ENCODE data around the gene COG6.

Gene COG6

DNA sequence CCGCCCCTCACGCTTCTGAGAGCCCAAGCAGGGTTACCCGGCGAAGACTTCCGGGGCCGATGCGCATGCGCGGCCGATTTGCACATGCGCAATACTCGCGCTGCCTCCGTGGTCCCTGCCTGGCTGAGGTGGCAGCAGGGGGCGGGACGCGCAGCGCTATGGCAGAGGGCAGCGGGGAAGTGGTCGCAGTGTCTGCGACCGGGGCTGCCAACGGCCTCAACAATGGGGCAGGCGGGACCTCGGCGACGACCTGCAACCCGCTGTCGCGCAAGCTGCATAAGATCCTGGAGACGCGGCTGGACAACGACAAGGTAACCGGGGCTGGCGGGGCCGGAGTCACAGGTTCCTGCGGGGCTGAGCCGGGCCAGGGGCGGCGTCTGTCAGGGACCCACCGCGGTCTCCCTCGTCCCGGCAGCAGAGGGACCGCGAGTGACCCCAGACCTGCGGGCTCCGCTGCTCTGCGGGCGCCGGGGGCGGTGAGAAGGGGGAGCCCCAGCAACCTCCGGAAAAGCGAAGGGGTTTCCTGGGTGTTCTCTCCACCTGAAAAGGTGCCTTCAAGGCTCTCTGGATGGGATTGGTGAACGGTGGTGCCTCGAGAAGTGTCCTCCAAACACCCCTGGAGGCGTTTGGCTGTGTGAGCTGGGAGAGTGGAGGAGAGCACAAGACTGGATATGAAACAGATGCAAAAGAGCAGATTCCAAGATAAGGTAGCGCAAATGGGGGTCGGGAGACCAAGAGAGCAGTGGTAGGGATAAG, at the start of gene COG6:
Gene COG6 (plus strand): TSS at position 94 of the 756 bp plus-strand sequence. CDS start 65 bp downstream, at position 159.
- TF ChIP-seq, protein P1, sequence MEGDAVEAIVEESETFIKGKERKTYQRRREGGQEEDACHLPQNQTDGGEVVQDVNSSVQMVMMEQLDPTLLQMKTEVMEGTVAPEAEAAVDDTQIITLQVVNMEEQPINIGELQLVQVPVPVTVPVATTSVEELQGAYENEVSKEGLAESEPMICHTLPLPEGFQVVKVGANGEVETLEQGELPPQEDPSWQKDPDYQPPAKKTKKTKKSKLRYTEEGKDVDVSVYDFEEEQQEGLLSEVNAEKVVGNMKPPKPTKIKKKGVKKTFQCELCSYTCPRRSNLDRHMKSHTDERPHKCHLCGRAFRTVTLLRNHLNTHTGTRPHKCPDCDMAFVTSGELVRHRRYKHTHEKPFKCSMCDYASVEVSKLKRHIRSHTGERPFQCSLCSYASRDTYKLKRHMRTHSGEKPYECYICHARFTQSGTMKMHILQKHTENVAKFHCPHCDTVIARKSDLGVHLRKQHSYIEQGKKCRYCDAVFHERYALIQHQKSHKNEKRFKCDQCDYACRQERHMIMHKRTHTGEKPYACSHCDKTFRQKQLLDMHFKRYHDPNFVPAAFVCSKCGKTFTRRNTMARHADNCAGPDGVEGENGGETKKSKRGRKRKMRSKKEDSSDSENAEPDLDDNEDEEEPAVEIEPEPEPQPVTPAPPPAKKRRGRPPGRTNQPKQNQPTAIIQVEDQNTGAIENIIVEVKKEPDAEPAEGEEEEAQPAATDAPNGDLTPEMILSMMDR (IDR thresholded peaks at IDR 0.05; ENCODE audit: borderline replicate concordance, insufficient read depth, low read depth, low read length) = no peak
- peak within 1 kb of the TSS; percentile 71 for H3K4me3 ChIP-seq (ENCODE audit: low read depth, low read length)

DNA sequence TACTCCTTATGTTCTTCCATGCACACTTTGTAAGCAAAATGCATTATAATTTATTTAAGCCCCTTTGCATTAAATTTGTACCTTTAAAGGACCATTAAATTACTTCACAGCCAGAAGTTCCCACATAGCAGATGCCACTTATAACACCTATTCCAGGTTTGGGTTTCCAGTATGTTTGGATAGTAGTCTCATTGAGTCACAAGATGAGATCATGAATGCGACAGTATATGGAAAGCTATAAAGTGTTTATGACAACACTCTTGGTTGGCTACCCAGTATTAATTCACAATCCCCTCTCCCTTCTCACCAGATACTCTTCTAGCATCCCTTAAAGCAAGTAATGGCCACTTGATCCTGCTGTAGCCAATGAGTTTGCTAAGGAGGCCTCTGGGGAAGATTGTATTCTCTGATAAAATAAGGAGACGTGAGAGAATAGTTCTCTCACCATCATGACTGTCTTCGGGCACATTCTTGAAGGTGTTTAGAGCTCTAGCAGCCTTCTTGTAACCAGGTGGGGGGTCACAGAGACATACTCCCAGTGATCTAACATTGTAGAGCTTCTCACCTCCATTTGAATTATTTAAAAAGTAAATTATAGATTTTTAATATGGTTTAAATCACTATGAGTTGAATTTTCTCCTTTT, 49.7 kb upstream of the COG6 start:
- TF ChIP-seq, protein P1 (IDR thresholded peaks at IDR 0.05; ENCODE audit: borderline replicate concordance, insufficient read depth, low read depth, low read length) = no peak
- H3K4me3 ChIP-seq (ENCODE audit: low read depth, low read length) = no peak overlapping the region

DNA sequence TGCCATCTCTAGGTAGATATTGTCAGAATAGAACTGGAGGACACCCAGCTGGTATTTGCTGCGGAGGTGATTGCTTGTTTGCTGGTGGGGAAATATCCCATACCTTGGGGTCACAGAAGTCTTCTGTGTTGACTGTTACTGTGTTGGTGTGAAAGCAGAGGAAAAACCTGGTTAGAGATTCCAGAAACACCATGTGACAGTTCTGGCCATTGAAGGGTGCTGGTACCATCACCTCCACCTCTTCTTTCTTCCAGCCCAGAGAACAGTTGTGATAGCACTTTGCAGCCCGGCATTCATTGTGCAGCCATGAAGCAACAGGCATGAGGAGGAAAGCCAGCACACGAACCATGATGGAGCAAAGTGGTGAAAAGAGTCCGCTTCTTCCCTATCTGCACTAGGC, 47.6 kb upstream of the COG6 start:
- no peak overlapping the region for H3K4me3 ChIP-seq (ENCODE audit: low read depth, low read length)
- TF ChIP-seq, protein P1 (IDR thresholded peaks at IDR 0.05; ENCODE audit: borderline replicate concordance, insufficient read depth, low read depth, low read length) = no peak

DNA sequence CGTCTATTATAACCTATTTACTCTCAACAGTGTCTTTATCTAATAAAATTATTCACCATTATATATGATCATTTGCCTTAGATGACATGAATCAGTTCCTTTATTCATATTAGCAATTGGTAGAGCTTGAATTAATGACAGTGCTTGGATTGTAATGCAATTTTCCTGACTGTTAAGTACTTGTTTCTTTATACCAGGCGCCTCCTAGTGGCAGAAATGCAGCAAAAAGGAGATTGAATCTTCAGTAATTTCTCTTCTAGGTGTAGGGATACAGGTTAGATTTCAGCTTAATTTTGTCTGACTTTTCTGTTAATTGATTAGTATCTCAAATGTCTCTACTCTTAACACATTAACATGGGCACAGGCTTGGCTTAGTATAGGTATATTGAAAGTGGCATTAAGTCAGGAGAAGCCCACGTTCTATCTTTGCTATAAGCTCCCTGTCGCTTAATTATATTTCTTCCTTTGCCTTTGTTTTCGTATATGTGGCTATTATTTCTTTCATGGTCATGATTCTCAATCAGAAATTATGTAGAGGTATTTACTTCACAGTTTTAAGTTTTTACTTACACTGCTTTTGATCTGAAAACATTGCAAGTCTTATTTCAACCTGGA, 43.3 kb upstream of the COG6 start:
- no peak overlapping the region for H3K4me3 ChIP-seq (ENCODE audit: low read depth, low read length)
- TF ChIP-seq, protein P1 (IDR thresholded peaks at IDR 0.05; ENCODE audit: borderline replicate concordance, insufficient read depth, low read depth, low read length) = peak; percentile 56; the same call in 1 of the 2 replicates

DNA sequence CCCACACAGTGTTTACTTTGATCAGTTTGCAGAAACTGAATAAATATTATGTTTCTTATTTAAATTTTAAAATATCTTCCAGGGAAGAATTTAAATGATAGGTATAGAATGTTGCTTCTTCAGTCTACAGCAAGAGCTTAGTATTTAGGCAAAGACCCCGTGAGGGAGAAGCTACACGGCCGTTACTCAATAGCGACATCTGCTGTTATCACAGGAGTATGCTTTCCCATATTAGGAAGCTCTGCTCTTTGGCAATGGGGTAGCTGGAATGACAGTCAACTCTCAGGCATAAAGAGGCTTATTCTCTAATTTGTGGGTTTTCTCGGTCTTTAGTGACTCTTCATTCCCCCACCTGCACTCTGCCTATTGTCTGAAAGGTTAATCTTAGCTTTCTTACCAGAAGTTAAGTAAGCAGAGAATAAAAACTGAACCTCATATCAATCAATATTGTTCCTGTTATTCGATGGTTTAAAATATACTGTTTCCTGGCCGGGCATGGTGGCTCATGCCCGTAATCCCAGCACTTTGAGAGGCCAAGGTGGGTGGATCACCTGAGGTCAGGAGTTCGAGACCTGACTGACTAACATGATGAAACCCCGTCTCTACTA, 39.3 kb upstream of the COG6 start:
- no peak overlapping the region for H3K4me3 ChIP-seq (ENCODE audit: low read depth, low read length)
- TF ChIP-seq, protein P1 (IDR thresholded peaks at IDR 0.05; ENCODE audit: borderline replicate concordance, insufficient read depth, low read depth, low read length) = peak; percentile 84

DNA sequence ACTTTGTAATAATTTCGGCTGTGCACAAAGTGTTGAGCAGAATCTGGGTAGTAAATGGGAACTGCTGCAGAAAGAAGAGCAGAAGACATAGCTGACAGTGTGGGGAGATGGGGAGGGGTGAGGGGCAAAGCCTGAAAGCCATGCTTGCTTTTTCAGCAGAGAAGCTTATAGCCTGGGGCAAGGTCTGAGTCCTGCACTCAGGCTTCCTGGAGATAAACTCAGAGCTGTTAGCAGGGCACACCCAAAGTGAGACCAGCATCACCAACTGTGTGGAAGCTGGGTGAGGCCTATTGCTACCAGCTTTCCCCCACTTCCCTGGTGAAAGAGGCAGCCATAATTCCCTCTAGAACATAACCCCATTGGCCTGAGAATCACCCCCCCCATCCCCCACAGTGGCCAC, 36.9 kb upstream of the COG6 start:
- TF ChIP-seq, protein P1 (IDR thresholded peaks at IDR 0.05; ENCODE audit: borderline replicate concordance, insufficient read depth, low read depth, low read length) = no peak
- no peak overlapping the region for H3K4me3 ChIP-seq (ENCODE audit: low read depth, low read length)
